Pancreas (tissue), 10 donors: ENCODE results near the gene SEC22C. TPM values are rescaled to one million over a fixed set of nuclear protein-coding genes. Genes with fewer than 3 reads are reported as not detected.
A peak's percentile ranks its signal among the peaks of the same experiment; 100 is the strongest.

ENCODE experiments used
- ATAC-seq, 4 donors: fragments of 200-7000 bp; cut with Tn5 transposase; one replicate each; pipeline versions ENCODE4 v1.8.0 to v1.9.1; 2020; ENCODE audit warnings: mild to moderate bottlenecking in 4 of 4, moderate library complexity in 4 of 4
- DNase-seq, 6 donors: peaks; one replicate each; pipeline ENCODE4 v3.0.0-alpha.2; 2020
- FAIRE-seq: peaks from 2 replicates; lab custom pipeline; 2012; peaks lifted over from hg19 to GRCh38; lab: Jason Lieb, UNC
- H3K27ac ChIP-seq, 4 donors: fragments of 200-600 bp; sonication (generic); 1 replicate in 3 of 4; 2 replicates in 1 of 4; pipeline versions ENCODE4 v1.5.0 to v1.8.0; 2020
- H3K27me3 ChIP-seq, 4 donors: fragments of 200-600 bp; one replicate each; pipeline ENCODE4 v1.8.0; 2021
- H3K36me3 ChIP-seq, 3 donors: fragments of 200-600 bp; sonication (generic) in 1 of 3; one replicate each; pipeline versions ENCODE4 v1.5.0 to v1.8.0; 2020 to 2021
- H3K4me1 ChIP-seq, 3 donors: fragments of 200-600 bp; one replicate each; pipeline ENCODE4 v1.8.0; 2021
- H3K4me3 ChIP-seq, 4 donors: fragments of 200-600 bp; sonication (generic) in 2 of 4; one replicate each; pipeline versions ENCODE4 v1.5.0 to v1.8.0; 2020 to 2021
- H3K9me3 ChIP-seq, 4 donors: fragments of 200-600 bp; one replicate each; pipeline ENCODE4 v1.8.0; 2021
- WGBS, 2 donors: extraction: QIAGEN DNeasy Blood & Tissue Kit; methylation state at CpG; one replicate each; pipeline ENCODE4 v1.1.7; 2013; 5-methylcytosine and 5-hydroxymethylcytosine counted together
- intact Hi-C, 3 donors: fragments of 100-400 bp; cut with DNase I; formaldehyde crosslinking; loops; one replicate each; pipeline versions ENCODE4 v1.11.1 to v1.14.2; 2022
- polyA plus RNA-seq, 2 donors: library from polyadenylated mRNA; stranded (reverse); fragments of 200-250 nt; gene quantifications; one replicate each; pipeline ENCODE4 v1.2.3, GENCODE V29; 2013
- total RNA-seq, 6 donors: library from RNA; stranded (reverse); fragmentation: NEBNext Ultra II Directional in 4 of 6; extraction: Animal tissue kit (Norgen Biotek cat#: 25700) in 4 of 6; gene quantifications; one replicate each; pipeline versions ENCODE4 v1.2.1 to v1.2.4, GENCODE V29; 2021 to 2023
- TF ChIP-seq, protein P1 (sequence below), 4 donors: fragments of 200-600 bp; sonication (generic) in 3 of 4; IDR thresholded peaks; one replicate each; pipeline versions ENCODE4 v1.5.0 to v1.8.0; 2021; ENCODE audit warnings: antibody characterized with exemption in 4 of 4
- donor health status: healthy with polysubstance abuse.
- donor health status: DM: no; HTN: no; CAD: no; lungs with moderate emphysema.
- donor health status: DM: no; HTN: no; CAD: no.
- donor health status: control.
- donor health status: control.
- donor health status: Bipolar disorder and iron deficiency.
- donor health status: DM: yes; HTN: yes; CAD: no.
- donor health status: DM: no; HTN: no; CAD: no.
- donor health status: DM: no; HTN: no; CAD: no.
- donor health status: DM: yes; HTN: yes; CAD: no.

The SEC22C gene
- total and polyA plus RNA-seq, 8 donors = 12.0 to 26.1 (median 21.7) TPM

DNA sequence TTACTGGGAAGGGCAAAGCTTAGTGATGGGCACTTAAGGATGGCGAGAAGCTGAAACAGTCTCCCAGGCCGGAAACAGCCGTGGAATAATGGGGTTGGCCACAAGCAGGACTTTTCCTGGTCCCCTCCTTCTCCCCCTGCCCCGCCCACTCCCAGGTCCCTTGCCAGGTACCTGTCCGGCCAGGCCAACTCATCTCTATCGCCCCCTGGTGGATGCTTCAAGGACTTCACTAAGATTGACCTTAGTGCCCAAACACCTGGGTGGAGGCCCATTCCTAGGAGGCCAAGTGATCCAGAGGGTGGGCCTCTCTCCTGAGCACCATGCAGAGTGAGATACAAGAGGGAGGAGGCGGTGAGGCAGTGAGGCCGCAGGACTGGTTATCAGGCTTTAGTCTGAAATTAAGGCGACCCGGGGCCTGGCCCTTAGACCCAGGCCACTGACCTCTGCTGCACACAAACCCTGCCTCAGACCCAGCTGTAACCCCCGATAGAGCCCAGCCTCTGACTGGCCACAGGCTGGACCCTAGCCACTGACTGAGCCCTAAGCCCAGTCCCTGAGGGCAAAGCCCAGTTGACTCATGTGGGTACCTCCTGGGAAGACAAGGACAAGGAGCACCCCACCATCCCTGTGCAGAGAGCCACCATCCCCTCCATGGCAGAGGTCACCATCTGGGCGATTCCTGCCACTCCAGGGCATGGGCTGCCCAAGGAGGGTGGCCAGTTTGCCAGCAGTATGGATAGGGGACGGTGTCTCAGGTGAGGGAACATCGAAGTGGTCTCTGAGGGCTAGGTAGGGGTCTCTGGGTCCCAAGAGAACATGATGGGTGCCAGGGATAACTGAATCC lies 41.7 kb downstream of the SEC22C start:
- ATAC-seq = peak; percentile 74 to 86 (median 80)
- intact Hi-C loops = no loop called here
- 54 to 62% methylated on average over 13 to 14 of the region's 14 CpGs for WGBS, 2 donors
- no peaks in the 10 kb centered on the region for H3K36me3 ChIP-seq
- no peaks in the 10 kb centered on the region for H3K27me3 ChIP-seq
- no peak overlapping the region for H3K4me3 ChIP-seq
- no peak for FAIRE-seq
- H3K4me1 ChIP-seq = peaks cover 8 to 13% (median 10%) of the 10 kb centered on the region in 3 donors
- no peaks in the 10 kb centered on the region for H3K9me3 ChIP-seq
- DNase-seq = peak; percentile 75 to 92 (median 85)
- TF ChIP-seq, protein P1, sequence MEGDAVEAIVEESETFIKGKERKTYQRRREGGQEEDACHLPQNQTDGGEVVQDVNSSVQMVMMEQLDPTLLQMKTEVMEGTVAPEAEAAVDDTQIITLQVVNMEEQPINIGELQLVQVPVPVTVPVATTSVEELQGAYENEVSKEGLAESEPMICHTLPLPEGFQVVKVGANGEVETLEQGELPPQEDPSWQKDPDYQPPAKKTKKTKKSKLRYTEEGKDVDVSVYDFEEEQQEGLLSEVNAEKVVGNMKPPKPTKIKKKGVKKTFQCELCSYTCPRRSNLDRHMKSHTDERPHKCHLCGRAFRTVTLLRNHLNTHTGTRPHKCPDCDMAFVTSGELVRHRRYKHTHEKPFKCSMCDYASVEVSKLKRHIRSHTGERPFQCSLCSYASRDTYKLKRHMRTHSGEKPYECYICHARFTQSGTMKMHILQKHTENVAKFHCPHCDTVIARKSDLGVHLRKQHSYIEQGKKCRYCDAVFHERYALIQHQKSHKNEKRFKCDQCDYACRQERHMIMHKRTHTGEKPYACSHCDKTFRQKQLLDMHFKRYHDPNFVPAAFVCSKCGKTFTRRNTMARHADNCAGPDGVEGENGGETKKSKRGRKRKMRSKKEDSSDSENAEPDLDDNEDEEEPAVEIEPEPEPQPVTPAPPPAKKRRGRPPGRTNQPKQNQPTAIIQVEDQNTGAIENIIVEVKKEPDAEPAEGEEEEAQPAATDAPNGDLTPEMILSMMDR (IDR thresholded peaks at IDR 0.05) = peak; percentile 84 to 89 (median 86)
- H3K27ac ChIP-seq = no peak overlapping the region

DNA sequence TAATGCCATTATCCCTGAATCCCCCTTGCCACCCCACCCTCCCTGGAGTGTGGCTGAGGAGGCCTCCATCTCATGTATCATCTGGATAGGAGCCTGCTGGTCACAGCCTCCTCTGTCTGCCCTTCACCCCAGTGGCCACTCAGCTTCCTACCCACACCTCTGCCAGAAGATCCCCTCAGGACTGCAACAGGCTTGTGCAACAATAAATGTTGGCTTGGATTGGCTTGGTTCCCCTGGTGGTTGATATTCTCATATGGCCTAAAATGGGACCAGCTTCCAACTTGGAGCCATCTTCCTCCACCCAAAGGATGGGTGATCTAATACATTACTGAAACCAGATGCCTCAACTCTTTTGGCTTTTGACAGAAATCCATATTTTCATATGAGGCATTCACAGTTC lies 44.4 kb downstream of the SEC22C start:
- Histone ChIP-seq H3K27me3 (no peaks in the 10 kb centered on the region), H3K27ac (no peak overlapping the region), H3K9me3 (no peaks in the 10 kb centered on the region), H3K4me1 (no peaks in the 10 kb centered on the region), H3K36me3 (no peaks in the 10 kb centered on the region), H3K4me3 (no peak overlapping the region)
- intact Hi-C loops = no loop called here
- TF ChIP-seq, protein P1 (IDR thresholded peaks at IDR 0.05) = no peak
- DNase-seq (peak in 1 of 6 donors; percentile 21), FAIRE-seq (no peak), ATAC-seq (no peak)

DNA sequence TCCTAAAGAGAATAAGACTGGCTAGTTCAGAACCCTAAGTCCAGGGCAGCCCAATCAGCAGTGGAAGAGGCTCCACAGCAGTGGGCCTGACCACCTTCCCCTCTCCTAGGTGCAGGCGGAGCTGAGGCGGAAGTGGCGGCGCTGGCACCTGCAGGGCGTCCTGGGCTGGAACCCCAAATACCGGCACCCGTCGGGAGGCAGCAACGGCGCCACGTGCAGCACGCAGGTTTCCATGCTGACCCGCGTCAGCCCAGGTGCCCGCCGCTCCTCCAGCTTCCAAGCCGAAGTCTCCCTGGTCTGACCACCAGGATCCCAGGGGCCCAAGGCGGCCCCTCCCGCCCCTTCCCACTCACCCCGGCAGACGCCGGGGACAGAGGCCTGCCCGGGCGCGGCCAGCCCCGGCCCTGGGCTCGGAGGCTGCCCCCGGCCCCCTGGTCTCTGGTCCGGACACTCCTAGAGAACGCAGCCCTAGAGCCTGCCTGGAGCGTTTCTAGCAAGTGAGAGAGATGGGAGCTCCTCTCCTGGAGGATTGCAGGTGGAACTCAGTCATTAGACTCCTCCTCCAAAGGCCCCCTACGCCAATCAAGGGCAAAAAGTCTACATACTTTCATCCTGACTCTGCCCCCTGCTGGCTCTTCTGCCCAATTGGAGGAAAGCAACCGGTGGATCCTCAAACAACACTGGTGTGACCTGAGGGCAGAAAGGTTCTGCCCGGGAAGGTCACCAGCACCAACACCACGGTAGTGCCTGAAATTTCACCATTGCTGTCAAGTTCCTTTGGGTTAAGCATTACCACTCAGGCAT lies 45.6 kb downstream of the SEC22C start:
- Histone ChIP-seq H3K4me1 (no peaks in the 10 kb centered on the region), H3K27me3 (no peaks in the 10 kb centered on the region), H3K36me3 (no peaks in the 10 kb centered on the region), H3K4me3 (no peak overlapping the region), H3K9me3 (no peaks in the 10 kb centered on the region), H3K27ac (no peak overlapping the region)
- TF ChIP-seq, protein P1 (IDR thresholded peaks at IDR 0.05) = no peak
- intact Hi-C loops = no loop called here
- ATAC-seq = no peak
- DNase-seq = peak in 1 of 6 donors; percentile 31
- FAIRE-seq = no peak
- 79 to 80% methylated on average over 35 of the region's 35 CpGs for WGBS, 2 donors

DNA sequence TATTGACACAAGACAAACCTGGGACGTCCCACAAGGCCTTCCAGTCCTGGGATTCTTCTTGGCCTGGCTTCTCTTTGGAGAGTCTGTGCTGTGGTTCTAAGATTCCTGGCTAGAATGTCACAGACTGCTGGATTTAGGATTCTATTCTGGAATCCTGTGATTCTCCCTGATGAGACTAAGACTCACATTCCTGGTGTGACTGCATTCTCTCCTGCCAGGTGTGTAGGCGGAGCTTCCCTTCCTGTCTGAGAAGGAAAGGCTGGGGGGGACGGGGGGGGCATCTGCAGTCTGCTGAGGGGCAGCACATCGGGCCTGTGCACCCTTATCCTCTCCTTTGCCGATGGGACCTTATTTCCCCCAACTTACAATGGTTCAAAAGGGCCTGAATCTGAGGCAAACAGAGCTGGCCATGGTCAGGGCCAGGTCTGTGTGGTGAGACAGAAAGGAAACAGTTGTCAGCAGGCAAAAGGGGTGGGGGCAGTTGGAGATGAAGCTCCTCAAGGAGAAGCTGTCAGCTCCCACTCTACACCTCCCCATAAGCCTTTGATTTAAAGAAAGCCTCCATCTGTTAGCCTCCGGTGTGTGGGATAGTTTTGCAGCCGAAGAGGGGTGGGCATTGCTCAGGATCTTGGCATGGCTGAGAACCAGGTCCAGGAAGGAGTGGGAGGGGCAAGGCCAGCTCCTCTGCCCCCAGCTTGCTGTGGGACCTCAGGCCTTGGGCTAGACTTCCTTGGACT lies 48.4 kb downstream of the SEC22C start:
- intact Hi-C loops = no loop called here
- H3K4me3 ChIP-seq = no peak overlapping the region
- DNase-seq (no peak), FAIRE-seq (no peak), ATAC-seq (no peak)
- no peaks in the 10 kb centered on the region for H3K36me3 ChIP-seq
- H3K9me3 ChIP-seq = no peaks in the 10 kb centered on the region
- no peak overlapping the region for H3K27ac ChIP-seq
- H3K27me3 ChIP-seq = no peaks in the 10 kb centered on the region
- no peaks in the 10 kb centered on the region for H3K4me1 ChIP-seq
- TF ChIP-seq, protein P1 (IDR thresholded peaks at IDR 0.05) = no peak
- 65 to 69% methylated on average over 7 of the region's 7 CpGs for WGBS, 2 donors
